GM12892 (cell line): ENCODE results near the gene PGR.

Source experiments
- POLR2A ChIP-seq: IDR thresholded peaks from 2 replicates; pipeline ENCODE4 v1.6.1; 2011; ENCODE audit warnings: low read depth, low read length, control low read depth
- TAF1 ChIP-seq: IDR thresholded peaks from 2 replicates; pipeline ENCODE4 v1.6.1; 2011; ENCODE audit warnings: low read depth, mild to moderate bottlenecking, control low read depth, low read length, borderline replicate concordance

DNA sequence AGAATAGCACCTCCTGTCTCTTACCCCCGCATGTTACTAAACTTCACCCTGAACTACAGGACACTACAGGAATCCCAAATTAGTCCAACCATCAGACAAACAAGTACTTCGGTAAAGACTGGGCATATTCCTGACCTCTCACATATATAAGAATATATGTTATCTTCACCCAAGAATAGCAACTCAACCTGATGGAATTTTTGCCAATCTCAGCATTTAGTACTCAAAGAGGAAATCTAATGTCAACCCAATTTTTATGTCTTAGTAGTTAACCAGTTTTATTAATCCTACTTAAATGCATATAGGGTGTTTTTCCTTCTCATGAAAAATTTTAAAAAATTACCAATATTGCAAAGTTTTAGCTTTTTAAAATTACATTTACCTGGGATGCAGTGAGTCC lies 26.2 kb downstream of the PGR start:
- TF ChIP-seq POLR2A (no peak), TAF1 (no peak)
